GM12891 (cell line): ENCODE data around the gene FGD2.
"Not testable (repeated sequence)": the region's sequence is repeated elsewhere in the genome, so short reads cannot be mapped to it uniquely, and the experiment has no call there.

Source experiments
- POLR2A ChIP-seq: IDR thresholded peaks from 2 replicates; pipeline ENCODE4 v1.6.1; 2011; ENCODE audit warnings: low read depth, low read length, control low read depth
- POLR2AphosphoS5 ChIP-seq: IDR thresholded peaks from 2 replicates; pipeline ENCODE4 v1.6.1; 2011; ENCODE audit warnings: low read depth, low read length, control low read depth
- POU2F2 ChIP-seq: IDR thresholded peaks from 2 replicates; pipeline ENCODE4 v1.6.1; 2011; ENCODE audit warnings: low read depth, mild to moderate bottlenecking, control low read depth, low read length, moderate library complexity
- SPI1 ChIP-seq: IDR thresholded peaks from 2 replicates; pipeline ENCODE4 v1.6.1; 2011; ENCODE audit warnings: low read depth, low read length, control low read depth
- TAF1 ChIP-seq: IDR thresholded peaks from 2 replicates; pipeline ENCODE4 v1.6.1; 2011; ENCODE audit warnings: low read depth, low read length, control low read depth

DNA sequence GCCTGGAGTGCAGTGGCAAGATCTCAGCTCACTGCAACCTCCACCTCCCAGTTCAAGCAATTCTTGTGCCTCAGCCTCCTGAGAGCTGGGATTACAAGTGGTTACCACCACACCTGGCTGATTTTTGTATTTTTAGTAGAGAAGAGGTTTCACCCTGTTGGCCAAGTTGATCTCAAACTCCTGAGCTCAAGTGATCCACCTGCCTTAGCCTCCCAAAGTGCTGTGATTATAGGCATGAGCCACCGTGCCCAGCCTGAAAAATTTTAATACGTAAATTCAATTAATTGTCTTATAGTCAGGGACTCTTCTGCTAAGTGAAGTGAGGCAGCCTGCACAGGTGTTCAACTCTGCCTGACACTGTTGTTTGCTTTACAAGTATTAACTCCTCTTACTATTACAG lies 15.1 kb upstream of the FGD2 start:
- TF ChIP-seq POLR2AphosphoS5, POLR2A, TAF1, SPI1, POU2F2: not testable (repeated sequence)
